Measurements from ENCODE around the gene CTIF. TPM values are rescaled to one million over a fixed set of nuclear protein-coding genes. Genes with fewer than 3 reads are reported as not detected.

Gene CTIF
- polyA plus RNA-seq, 3 donors: 0.38 to 8.7 (median 1.2) TPM

GRCh38 chr18:48782381-48782861, 243.6 kb downstream of the CTIF start:
- Histone ChIP-seq H3K79me2 (ENCODE audit: insufficient read depth, low read length) (no peaks in the 10 kb centered on the region), H3K9ac (ENCODE audit: insufficient read depth, low read length, poor library complexity, severe bottlenecking) (no peak overlapping the region), H3K4me2 (replicated peaks; ENCODE audit: extremely low read depth, low read length, poor library complexity, severe bottlenecking) (no peak overlapping the region), H3K36me3 (replicated peaks in 1 of 2; ENCODE audit: control insufficient read depth in 1 of 2, insufficient read depth in 2 of 2, low read length in 2 of 2) (no peaks in the 10 kb centered on the region), H3K9me3 (replicated peaks in 1 of 2; ENCODE audit: control insufficient read depth in 1 of 2, insufficient read depth in 1 of 2, low read length in 2 of 2) (no peaks in the 10 kb centered on the region), H3K4me1 (ENCODE audit: control insufficient read depth in 1 of 2, insufficient read depth in 2 of 2, low read length in 2 of 2) (peaks cover 71 to 79% of the 10 kb centered on the region in 2 donors), H3K27ac (ENCODE audit: low read depth in 1 of 2, low read length in 2 of 2) (no peak overlapping the region), H2AFZ (ENCODE audit: insufficient read depth, low read depth, low read length, poor library complexity, severe bottlenecking) (no peak overlapping the region), H3K4me3 (replicated peaks in 1 of 3; ENCODE audit: low read depth in 2 of 3, low read length in 3 of 3) (no peak overlapping the region), H4K20me1 (ENCODE audit: insufficient read depth, low read length) (peaks cover 5% of the 10 kb centered on the region), H3K27me3 (ENCODE audit: control insufficient read depth in 2 of 2, insufficient read depth in 2 of 2, low read length in 2 of 2) (no peaks in the 10 kb centered on the region)
- no peaks in the 10 kb centered on the region for H3K9me3 Mint-ChIP-seq
- peaks cover 4 to 18% (median 13%) of the 10 kb centered on the region in 3 donors for H3K27me3 Mint-ChIP-seq (ENCODE audit: low read depth in 3 of 3)
- peaks cover 72% of the 10 kb centered on the region for H3K4me1 Mint-ChIP-seq
- peak overlapping the region in 2 of 7 donors; percentile 41 to 80 for H3K27ac Mint-ChIP-seq
- H3K36me3 Mint-ChIP-seq: peaks cover 36 to 47% of the 10 kb centered on the region in 2 donors
- DNase-seq: no peak
- intact Hi-C loops (cut with micrococcal nuclease): loop anchor here in 1 of 2 donors (10.0 kb wide), 1 partner anchor 52 kb away; no protein-coding TSS in a partner anchor
- no peak overlapping the region for H3K4me3 Mint-ChIP-seq
- 92% methylated on average over 6 of the region's 11 CpGs for WGBS (ENCODE audit: insufficient coverage)
- no peak for TF ChIP-seq CTCF (IDR thresholded peaks at IDR 0.05)

GRCh38 chr18:48783616-48784520, 245.0 kb downstream of the CTIF start:
- peaks cover 75% of the 10 kb centered on the region for H3K4me1 Mint-ChIP-seq
- peaks cover 69 to 78% of the 10 kb centered on the region in 2 donors for H3K4me1 ChIP-seq (ENCODE audit: control insufficient read depth in 1 of 2, insufficient read depth in 2 of 2, low read length in 2 of 2)
- no peak for TF ChIP-seq CTCF (IDR thresholded peaks at IDR 0.05)
- no peak overlapping the region for H2AFZ ChIP-seq (ENCODE audit: insufficient read depth, low read depth, low read length, poor library complexity, severe bottlenecking)
- peaks cover 5% of the 10 kb centered on the region for H4K20me1 ChIP-seq (ENCODE audit: insufficient read depth, low read length)
- no peak overlapping the region for H3K4me3 Mint-ChIP-seq
- H3K27ac Mint-ChIP-seq: peak overlapping the region; percentile 9 to 97 (median 91)
- H3K9ac ChIP-seq (ENCODE audit: insufficient read depth, low read length, poor library complexity, severe bottlenecking): no peak overlapping the region
- WGBS (ENCODE audit: insufficient coverage): 93% methylated on average over 24 of the region's 24 CpGs
- no peaks in the 10 kb centered on the region for H3K9me3 Mint-ChIP-seq
- H3K27me3 ChIP-seq (ENCODE audit: control insufficient read depth in 2 of 2, insufficient read depth in 2 of 2, low read length in 2 of 2): no peaks in the 10 kb centered on the region
- peak overlapping the region; percentile 81 to 93 for H3K27ac ChIP-seq (ENCODE audit: low read depth in 1 of 2, low read length in 2 of 2)
- no peaks in the 10 kb centered on the region for H3K79me2 ChIP-seq (ENCODE audit: insufficient read depth, low read length)
- H3K36me3 ChIP-seq (replicated peaks in 1 of 2; ENCODE audit: control insufficient read depth in 1 of 2, insufficient read depth in 2 of 2, low read length in 2 of 2): no peaks in the 10 kb centered on the region
- no peaks in the 10 kb centered on the region for H3K9me3 ChIP-seq (replicated peaks in 1 of 2; ENCODE audit: control insufficient read depth in 1 of 2, insufficient read depth in 1 of 2, low read length in 2 of 2)
- H3K36me3 Mint-ChIP-seq: peaks cover 31 to 53% of the 10 kb centered on the region in 2 donors
- peak overlapping the region; percentile 41 for H3K4me2 ChIP-seq (replicated peaks; ENCODE audit: extremely low read depth, low read length, poor library complexity, severe bottlenecking)
- H3K27me3 Mint-ChIP-seq (ENCODE audit: low read depth in 3 of 3): peaks cover 5 to 17% (median 13%) of the 10 kb centered on the region in 3 donors
- no peak for DNase-seq
- intact Hi-C loops (cut with micrococcal nuclease): loop anchor here (2.0 to 10.0 kb wide), 2 partner anchors 49 to 51 kb away; no protein-coding TSS in a partner anchor
- peak overlapping the region in 1 of 3 experiments; percentile 22 for H3K4me3 ChIP-seq (replicated peaks in 1 of 3; ENCODE audit: low read depth in 2 of 3, low read length in 3 of 3)
